ENCODE data around the gene DHX40.

The DHX40 gene

DNA sequence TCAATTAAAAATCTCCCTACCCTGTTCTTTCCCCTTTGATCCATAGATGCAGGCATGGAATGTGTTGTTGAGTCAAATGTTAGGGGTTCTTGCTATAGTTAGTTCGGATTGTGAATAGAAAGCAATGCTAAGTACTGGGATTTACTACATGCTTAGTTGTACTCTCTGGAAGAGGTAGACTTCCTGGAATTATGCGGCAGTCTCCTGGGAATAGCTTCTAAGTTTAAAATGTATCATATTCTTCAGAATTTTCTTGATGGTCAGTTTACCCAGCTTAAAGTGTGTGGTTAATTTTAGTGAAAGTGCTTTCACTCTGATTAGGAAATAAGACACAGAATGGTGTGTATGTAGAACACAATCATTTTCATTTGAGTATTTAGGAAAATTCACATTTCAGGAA is 57.7 kb downstream of the DHX40 start:
- H3K4me3 ChIP-seq (replicated peaks; ENCODE audit: insufficient read depth, low read length), result 0 out of 2 replicates have a peak overlapping the region, but pooled peaks have one; percentile 8
- no peak for DNase-seq (ENCODE audit: low read depth in 1 of 2, low spot score in 1 of 2)
- no peaks in the 10 kb centered on the region for H3K27me3 ChIP-seq (ENCODE audit: insufficient read depth, poor library complexity, severe bottlenecking)
- H3K27ac ChIP-seq (replicated peaks), result 0 out of 2 replicates have a peak overlapping the region, but pooled peaks have one; percentile 9
- TF ChIP-seq SPI1 (IDR thresholded peaks at IDR 0.05; ENCODE audit: borderline replicate concordance, low read depth) (no peak), GABPA (IDR thresholded peaks at IDR 0.05; ENCODE audit: low read depth) (no peak), POLR2AphosphoS5 (IDR thresholded peaks at IDR 0.05; ENCODE audit: low read depth) (no peak)
- TF ChIP-seq, protein P1, sequence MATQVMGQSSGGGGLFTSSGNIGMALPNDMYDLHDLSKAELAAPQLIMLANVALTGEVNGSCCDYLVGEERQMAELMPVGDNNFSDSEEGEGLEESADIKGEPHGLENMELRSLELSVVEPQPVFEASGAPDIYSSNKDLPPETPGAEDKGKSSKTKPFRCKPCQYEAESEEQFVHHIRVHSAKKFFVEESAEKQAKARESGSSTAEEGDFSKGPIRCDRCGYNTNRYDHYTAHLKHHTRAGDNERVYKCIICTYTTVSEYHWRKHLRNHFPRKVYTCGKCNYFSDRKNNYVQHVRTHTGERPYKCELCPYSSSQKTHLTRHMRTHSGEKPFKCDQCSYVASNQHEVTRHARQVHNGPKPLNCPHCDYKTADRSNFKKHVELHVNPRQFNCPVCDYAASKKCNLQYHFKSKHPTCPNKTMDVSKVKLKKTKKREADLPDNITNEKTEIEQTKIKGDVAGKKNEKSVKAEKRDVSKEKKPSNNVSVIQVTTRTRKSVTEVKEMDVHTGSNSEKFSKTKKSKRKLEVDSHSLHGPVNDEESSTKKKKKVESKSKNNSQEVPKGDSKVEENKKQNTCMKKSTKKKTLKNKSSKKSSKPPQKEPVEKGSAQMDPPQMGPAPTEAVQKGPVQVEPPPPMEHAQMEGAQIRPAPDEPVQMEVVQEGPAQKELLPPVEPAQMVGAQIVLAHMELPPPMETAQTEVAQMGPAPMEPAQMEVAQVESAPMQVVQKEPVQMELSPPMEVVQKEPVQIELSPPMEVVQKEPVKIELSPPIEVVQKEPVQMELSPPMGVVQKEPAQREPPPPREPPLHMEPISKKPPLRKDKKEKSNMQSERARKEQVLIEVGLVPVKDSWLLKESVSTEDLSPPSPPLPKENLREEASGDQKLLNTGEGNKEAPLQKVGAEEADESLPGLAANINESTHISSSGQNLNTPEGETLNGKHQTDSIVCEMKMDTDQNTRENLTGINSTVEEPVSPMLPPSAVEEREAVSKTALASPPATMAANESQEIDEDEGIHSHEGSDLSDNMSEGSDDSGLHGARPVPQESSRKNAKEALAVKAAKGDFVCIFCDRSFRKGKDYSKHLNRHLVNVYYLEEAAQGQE (IDR thresholded peaks at IDR 0.05; ENCODE audit: insufficient replicate concordance, low read depth), result no peak
- TF ChIP-seq, protein P2, sequence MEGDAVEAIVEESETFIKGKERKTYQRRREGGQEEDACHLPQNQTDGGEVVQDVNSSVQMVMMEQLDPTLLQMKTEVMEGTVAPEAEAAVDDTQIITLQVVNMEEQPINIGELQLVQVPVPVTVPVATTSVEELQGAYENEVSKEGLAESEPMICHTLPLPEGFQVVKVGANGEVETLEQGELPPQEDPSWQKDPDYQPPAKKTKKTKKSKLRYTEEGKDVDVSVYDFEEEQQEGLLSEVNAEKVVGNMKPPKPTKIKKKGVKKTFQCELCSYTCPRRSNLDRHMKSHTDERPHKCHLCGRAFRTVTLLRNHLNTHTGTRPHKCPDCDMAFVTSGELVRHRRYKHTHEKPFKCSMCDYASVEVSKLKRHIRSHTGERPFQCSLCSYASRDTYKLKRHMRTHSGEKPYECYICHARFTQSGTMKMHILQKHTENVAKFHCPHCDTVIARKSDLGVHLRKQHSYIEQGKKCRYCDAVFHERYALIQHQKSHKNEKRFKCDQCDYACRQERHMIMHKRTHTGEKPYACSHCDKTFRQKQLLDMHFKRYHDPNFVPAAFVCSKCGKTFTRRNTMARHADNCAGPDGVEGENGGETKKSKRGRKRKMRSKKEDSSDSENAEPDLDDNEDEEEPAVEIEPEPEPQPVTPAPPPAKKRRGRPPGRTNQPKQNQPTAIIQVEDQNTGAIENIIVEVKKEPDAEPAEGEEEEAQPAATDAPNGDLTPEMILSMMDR (IDR thresholded peaks at IDR 0.05; ENCODE audit: insufficient read depth, low read length), result no peak

DNA sequence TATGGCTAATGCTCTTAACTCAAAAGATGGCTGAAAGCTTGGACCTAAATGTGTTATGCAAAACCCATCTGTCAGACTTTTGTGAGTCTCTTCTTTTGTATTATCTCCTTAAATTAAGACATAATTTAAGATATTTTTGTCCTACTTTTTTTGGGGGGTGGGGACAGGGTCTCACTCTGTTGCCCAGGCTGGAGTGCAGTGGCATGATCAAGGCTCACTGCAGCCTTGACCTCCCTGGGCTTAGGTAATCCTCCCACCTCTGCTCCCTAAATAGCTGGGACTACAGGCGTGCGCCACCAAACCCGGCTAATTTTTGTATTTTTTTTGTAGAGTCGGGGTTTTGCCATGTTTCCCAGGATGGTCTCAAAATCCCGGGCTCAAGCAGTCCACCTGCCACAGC is 61.3 kb downstream of the DHX40 start:
- no peak for DNase-seq (ENCODE audit: low read depth in 1 of 2, low spot score in 1 of 2)
- TF ChIP-seq, protein P2 (IDR thresholded peaks at IDR 0.05; ENCODE audit: insufficient read depth, low read length), result no peak
- no peak for TF ChIP-seq GABPA (IDR thresholded peaks at IDR 0.05; ENCODE audit: low read depth)
- TF ChIP-seq SPI1 (IDR thresholded peaks at IDR 0.05; ENCODE audit: borderline replicate concordance, low read depth), result no peak
- TF ChIP-seq POLR2AphosphoS5 (IDR thresholded peaks at IDR 0.05; ENCODE audit: low read depth), result no peak
- TF ChIP-seq, protein P1 (IDR thresholded peaks at IDR 0.05; ENCODE audit: insufficient replicate concordance, low read depth), result no peak
- H3K4me3 ChIP-seq (replicated peaks; ENCODE audit: insufficient read depth, low read length), result no peak overlapping the region
- H3K27me3 ChIP-seq (ENCODE audit: insufficient read depth, poor library complexity, severe bottlenecking), result no peaks in the 10 kb centered on the region
- H3K27ac ChIP-seq (replicated peaks), result no peak overlapping the region

DNA sequence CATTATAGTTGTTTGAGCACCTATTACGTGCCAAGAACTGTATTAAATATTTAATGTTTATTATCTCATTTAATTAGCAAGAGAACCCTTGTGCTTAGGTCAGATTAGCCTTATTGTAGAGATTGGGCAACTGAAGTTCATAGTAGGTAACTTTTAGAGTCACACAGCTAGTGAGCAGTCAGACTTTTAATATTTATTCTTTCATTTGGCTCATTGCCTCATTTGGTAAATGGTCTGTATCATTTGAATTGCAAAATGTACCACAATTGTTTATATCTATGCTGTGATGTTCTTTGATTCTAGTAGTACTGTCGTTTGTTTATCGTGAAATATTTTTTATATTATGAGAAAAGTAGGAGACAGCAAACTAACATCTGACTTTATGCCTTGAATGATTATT is 61.9 kb downstream of the DHX40 start:
- TF ChIP-seq, protein P2 (IDR thresholded peaks at IDR 0.05; ENCODE audit: insufficient read depth, low read length), result no peak
- no peak for TF ChIP-seq SPI1 (IDR thresholded peaks at IDR 0.05; ENCODE audit: borderline replicate concordance, low read depth)
- no peak overlapping the region for H3K4me3 ChIP-seq (replicated peaks; ENCODE audit: insufficient read depth, low read length)
- no peaks in the 10 kb centered on the region for H3K27me3 ChIP-seq (ENCODE audit: insufficient read depth, poor library complexity, severe bottlenecking)
- DNase-seq (ENCODE audit: low read depth in 1 of 2, low spot score in 1 of 2), result no peak
- peak overlapping the region; percentile 0; the same call in 1 of the 2 replicates for H3K27ac ChIP-seq (replicated peaks)

DNA sequence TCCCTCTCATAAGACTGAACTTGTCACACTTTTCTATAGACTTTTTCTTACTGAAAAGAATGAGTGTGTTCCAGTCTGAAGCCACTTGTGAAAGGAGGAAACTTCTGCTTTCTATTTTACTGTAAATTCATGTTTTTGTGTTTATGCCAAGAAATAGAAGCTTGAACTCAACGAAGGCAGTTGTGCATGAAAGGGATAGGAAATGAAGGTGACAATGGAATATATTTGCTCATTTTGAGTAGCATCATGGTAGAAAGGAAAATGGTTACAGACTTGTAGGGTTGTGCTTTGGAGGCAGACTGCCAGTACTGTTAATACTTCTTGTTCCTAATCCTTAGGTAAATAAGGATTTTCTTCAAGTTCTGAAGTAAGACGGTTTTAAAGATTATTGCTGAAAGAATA is 62.4 kb downstream of the DHX40 start:
- Histone ChIP-seq H3K4me3 (replicated peaks; ENCODE audit: insufficient read depth, low read length) (no peak overlapping the region), H3K27me3 (ENCODE audit: insufficient read depth, poor library complexity, severe bottlenecking) (no peaks in the 10 kb centered on the region), H3K27ac (replicated peaks) (peak overlapping the region; percentile 0; the same call in 1 of the 2 replicates)
- no peak for DNase-seq (ENCODE audit: low read depth in 1 of 2, low spot score in 1 of 2)
- TF ChIP-seq, protein P2 (IDR thresholded peaks at IDR 0.05; ENCODE audit: insufficient read depth, low read length), result no peak
- TF ChIP-seq SPI1 (IDR thresholded peaks at IDR 0.05; ENCODE audit: borderline replicate concordance, low read depth), result no peak
- TF ChIP-seq, protein P1 (IDR thresholded peaks at IDR 0.05; ENCODE audit: insufficient replicate concordance, low read depth), result no peak
- no peak for TF ChIP-seq GABPA (IDR thresholded peaks at IDR 0.05; ENCODE audit: low read depth)
- TF ChIP-seq POLR2AphosphoS5 (IDR thresholded peaks at IDR 0.05; ENCODE audit: low read depth), result no peak

All from HL-60 (cell line).